K562 (cell line): ENCODE results near the gene RERE. TPM values are rescaled to one million over a fixed set of nuclear protein-coding genes. Genes with fewer than 3 reads are reported as not detected.

Experiments
- ATAC-seq: fragments of 200-7000 bp; cut with Tn5 transposase; 3 replicates; pipeline ENCODE4 v1.9.1; 2020; ENCODE audit warnings: moderate library complexity
- BruUV-seq: library from RNA; stranded (reverse); fragments of 400-500 nt; replicated peaks from 2 replicates; lab custom pipeline; 2021; lab: Mats Ljungman, UMichigan
- CTCF ChIA-PET: fragments of 300-600 bp; formaldehyde crosslinking; extraction: SDS; loops from one replicate; lab custom pipeline; 2021; ENCODE audit warnings: low intra/inter-chr PET ratio; lab: Yijun Ruan, JAX
- POLR2A ChIA-PET: fragments of 300-600, 350-650 bp; sonication (Branson Sonifier 250); formaldehyde crosslinking; extraction: SDS; loops from one replicate; lab custom pipeline; 2021; ENCODE audit warnings: antibody characterized with exemption, inconsistent platforms; lab: Yijun Ruan, JAX
- DNase-seq, 4 experiments: peaks; one replicate each; pipeline versions ENCODE4 v3.0.0 to v3.0.0-alpha.2; 2011 to 2018; ENCODE audit warnings: low spot score in 3 of 4, mixed read lengths in 3 of 4; ENCODE audit errors: extremely low read depth in 1 of 4
- FAIRE-seq: peaks from 2 replicates; lab custom pipeline; 2011; peaks lifted over from hg19 to GRCh38; lab: Jason Lieb, UNC
- H2AFZ ChIP-seq: 2 replicates; pipeline ENCODE4 v1.6.0; 2011; ENCODE audit warnings: low read depth, low read length, control low read depth, inconsistent platforms
- H3K27ac ChIP-seq: fragments of 200-600 bp; 3 replicates; pipeline ENCODE4 v1.8.0; 2011; ENCODE audit warnings: low read depth, mild to moderate bottlenecking, control low read depth, inconsistent platforms, low read length, moderate library complexity, mixed read lengths; ENCODE audit errors: extremely low read depth
- H3K27me3 ChIP-seq, 2 experiments: fragments of 300-600 bp in 1 of 2; 2 replicates in 1 of 2; 3 replicates in 1 of 2; pipeline versions ENCODE4 v1.6.0 to v1.8.0; 2011; ENCODE audit warnings: inconsistent platforms in 2 of 2, low read length in 2 of 2, mild to moderate bottlenecking in 1 of 2, mixed read lengths in 1 of 2, moderate library complexity in 1 of 2; ENCODE audit not compliant: control insufficient read depth in 2 of 2, insufficient read depth in 2 of 2
- H3K36me3 ChIP-seq: fragments of 300-600 bp; 3 replicates; pipeline ENCODE4 v1.8.0; 2011; ENCODE audit warnings: mild to moderate bottlenecking, low read length, inconsistent platforms; ENCODE audit not compliant: control insufficient read depth, insufficient read depth
- H3K4me1 ChIP-seq, 2 experiments: fragments of 200-600 bp in 1 of 2; replicated peaks in 1 of 2; 2 replicates in 1 of 2; 3 replicates in 1 of 2; pipeline versions ENCODE4 v1.5.1 to v1.8.0; 2011; ENCODE audit warnings: inconsistent platforms in 2 of 2, low read length in 2 of 2, mild to moderate bottlenecking in 1 of 2, mixed read lengths in 1 of 2, moderate library complexity in 1 of 2; ENCODE audit not compliant: control insufficient read depth in 2 of 2, insufficient read depth in 2 of 2
- H3K4me2 ChIP-seq: 2 replicates; pipeline ENCODE4 v1.6.1; 2011; ENCODE audit warnings: low read length, control low read depth, inconsistent platforms, mixed read lengths; ENCODE audit not compliant: insufficient read depth
- H3K4me3 ChIP-seq: fragments of 200-600 bp; sonication (generic), shearing (Covaris generic); 2 replicates; pipeline ENCODE4 v1.5.1; 2016; ENCODE audit warnings: control low read depth, inconsistent platforms
- H3K79me2 ChIP-seq: fragments of 200-600 bp; 3 replicates; pipeline ENCODE4 v1.8.0; 2011; ENCODE audit warnings: low read length, inconsistent platforms; ENCODE audit not compliant: control insufficient read depth, insufficient read depth
- H3K9ac ChIP-seq, 2 experiments: 2 replicates each; pipeline versions ENCODE4 v1.6.0 to v1.6.1; 2011; ENCODE audit warnings: low read depth in 2 of 2, low read length in 2 of 2, control low read depth in 1 of 2, inconsistent platforms in 1 of 2, mild to moderate bottlenecking in 1 of 2, mixed read lengths in 1 of 2; ENCODE audit not compliant: insufficient read depth in 1 of 2
- H3K9me1 ChIP-seq: one replicate; pipeline ENCODE4 v1.6.0; 2011; ENCODE audit warnings: inconsistent platforms, mild to moderate bottlenecking, low read length, moderate library complexity; ENCODE audit not compliant: control insufficient read depth, insufficient read depth
- H3K9me3 ChIP-seq: replicated peaks from 2 replicates; pipeline ENCODE4 v1.5.1; 2011; ENCODE audit warnings: low read depth, low read length, inconsistent platforms; ENCODE audit not compliant: control insufficient read depth, insufficient read depth
- H4K20me1 ChIP-seq: replicated peaks from 2 replicates; pipeline ENCODE4 v1.6.1; 2011; ENCODE audit warnings: low read length, inconsistent platforms, mixed read lengths; ENCODE audit not compliant: control insufficient read depth, insufficient read depth
- CBFA2T2 ChIP-seq: fragments of 450-650 bp; conservative IDR thresholded peaks from 2 replicates; pipeline ENCODE4 v1.6.1; 2017; ENCODE audit warnings: mild to moderate bottlenecking
- GATA2 ChIP-seq: sonication (generic); formaldehyde crosslinking; IDR thresholded peaks from 2 replicates; pipeline ENCODE4 v1.4.0; 2020; ENCODE audit warnings: mild to moderate bottlenecking, missing genetic modification reagents
- GTF2E2 ChIP-seq: fragments of 200-800 bp; sonication (Bioruptor generic); IDR thresholded peaks from 2 replicates; pipeline ENCODE4 v1.6.1; 2016; ENCODE audit warnings: missing genetic modification characterization, missing compliant biosample characterization
- NELFE ChIP-seq: IDR thresholded peaks from 2 replicates; pipeline ENCODE4 v1.6.1; 2011; ENCODE audit warnings: mild to moderate bottlenecking; ENCODE audit not compliant: insufficient read depth, insufficient read length
- NFE2 ChIP-seq: IDR thresholded peaks from 2 replicates; pipeline ENCODE4 v1.6.1; 2014; ENCODE audit warnings: antibody characterized with exemption, low read depth
- POLR3G ChIP-seq: IDR thresholded peaks from 2 replicates; pipeline ENCODE4 v1.6.1; 2011; ENCODE audit not compliant: insufficient read length, insufficient replicate concordance; ENCODE audit errors: extremely low read depth
- SMARCB1 ChIP-seq: IDR thresholded peaks from 2 replicates; pipeline ENCODE4 v1.6.1; 2011; ENCODE audit warnings: improper control_type of control experiment, low read depth; ENCODE audit not compliant: insufficient read length
- SRSF9 ChIP-seq: fragments of 200-400 bp; formaldehyde crosslinking; IDR thresholded peaks from 2 replicates; pipeline ENCODE4 v1.6.1; 2017; ENCODE audit warnings: low read depth, low read length, borderline replicate concordance
- STAT5B ChIP-seq: fragments of 250-450 bp; sonication (Bioruptor Pico); IDR thresholded peaks from 2 replicates; pipeline ENCODE4 v1.8.0; 2021; ENCODE audit warnings: mild to moderate bottlenecking, inconsistent platforms
- XRCC5 ChIP-seq: fragments of 200-400 bp; formaldehyde crosslinking; IDR thresholded peaks from 2 replicates; pipeline ENCODE4 v1.6.1; 2017; ENCODE audit warnings: low read depth, mild to moderate bottlenecking, low read length
- ZKSCAN3 ChIP-seq: fragments of 250-450 bp; sonication (Bioruptor Pico); IDR thresholded peaks from 2 replicates; pipeline ENCODE4 v1.4.0; 2020
- ZNF253 ChIP-seq: fragments of 250-450 bp; sonication (Bioruptor Pico); conservative IDR thresholded peaks from 2 replicates; pipeline ENCODE4 v1.6.1; 2021; ENCODE audit warnings: mild to moderate bottlenecking
- ZNF561 ChIP-seq: fragments of 450-650 bp; formaldehyde crosslinking; conservative IDR thresholded peaks from 2 replicates; pipeline ENCODE4 v1.4.0; 2020; ENCODE audit warnings: mild to moderate bottlenecking, moderate library complexity
- ZNF589 ChIP-seq: fragments of 200-800 bp; sonication (Bioruptor generic); IDR thresholded peaks from 2 replicates; pipeline ENCODE4 v1.6.1; 2016; ENCODE audit warnings: low read depth, missing genetic modification characterization, missing compliant biosample characterization
- WGBS: fragments of 100-300 bp; shearing (Covaris generic); methylation state at CpG from one replicate; pipeline ENCODE4 v1.1.6; 2016; ENCODE audit warnings: low coverage, mixed read lengths; ENCODE audit not compliant: insufficient coverage; ENCODE audit errors: missing lambda C conversion rate; 5-methylcytosine and 5-hydroxymethylcytosine counted together
- in situ Hi-C: fragments of 300-500 bp; cut with MboI; formaldehyde crosslinking; loops from 4 replicates; pipeline ENCODE4 v1.15.0; 2018; ENCODE audit warnings: inconsistent platforms, mixed read lengths
- intact Hi-C: fragments of 100-400 bp; cut with micrococcal nuclease; formaldehyde crosslinking; loops from 2 replicates; pipeline ENCODE4 v1.14.2; 2022
- polyA plus RNA-seq, 8 experiments: library from polyadenylated mRNA; depleted of rRNA in 4 of 8; stranded (reverse) in 5 of 8; unstranded in 3 of 8; fragments of >200 nt; fragmentation: Nextera tagmentation in 2 of 8; fragmentation: Illumina TruSeq in 1 of 8; extraction: Ambion mirVana in 2 of 8; extraction: Trizol in 1 of 8; gene quantifications; 2 replicates each; pipeline versions ENCODE4 v1.2.1 to v1.2.3, GENCODE V29; 2011 to 2014; ENCODE audit warnings: inconsistent platforms in 1 of 8, missing spikeins in 1 of 8
- total RNA-seq, 7 experiments: library from RNA; depleted of rRNA in 6 of 7; stranded (reverse); fragments of >200 nt in 6 of 7; fragmentation: Illumina TruSeq in 2 of 7; extraction: Trizol in 2 of 7; gene quantifications; 2 replicates each; pipeline versions ENCODE4 v1.2.1 to v1.2.3, GENCODE V29; 2011 to 2021; ENCODE audit warnings: low replicate concordance in 1 of 7
- TF ChIP-seq, protein P1 (sequence below): sonication (generic); formaldehyde crosslinking; IDR thresholded peaks from 2 replicates; pipeline ENCODE4 v1.8.1; 2022; ENCODE audit warnings: missing genetic modification reagents
- TF ChIP-seq, protein P2 (sequence below), 2 experiments: IDR thresholded peaks in 1 of 2; conservative IDR thresholded peaks in 1 of 2; 2 replicates each; pipeline ENCODE4 v1.6.1; 2016; ENCODE audit warnings: low read depth in 2 of 2, mild to moderate bottlenecking in 1 of 2, missing compliant biosample characterization in 1 of 2, missing genetic modification characterization in 1 of 2, moderate library complexity in 1 of 2
- TF ChIP-seq, protein P3 (sequence below): fragments of 250-450 bp; sonication (Bioruptor Pico); IDR thresholded peaks from 2 replicates; pipeline ENCODE4 v1.5.1; 2021; ENCODE audit warnings: mild to moderate bottlenecking

The RERE gene
- total and polyA plus RNA-seq, 9 of the 15 experiments (the other 6 are each of a cell fraction or from before 2014, with no cell fraction given): 3.0 to 51.5 (median 13.4) TPM

DNA sequence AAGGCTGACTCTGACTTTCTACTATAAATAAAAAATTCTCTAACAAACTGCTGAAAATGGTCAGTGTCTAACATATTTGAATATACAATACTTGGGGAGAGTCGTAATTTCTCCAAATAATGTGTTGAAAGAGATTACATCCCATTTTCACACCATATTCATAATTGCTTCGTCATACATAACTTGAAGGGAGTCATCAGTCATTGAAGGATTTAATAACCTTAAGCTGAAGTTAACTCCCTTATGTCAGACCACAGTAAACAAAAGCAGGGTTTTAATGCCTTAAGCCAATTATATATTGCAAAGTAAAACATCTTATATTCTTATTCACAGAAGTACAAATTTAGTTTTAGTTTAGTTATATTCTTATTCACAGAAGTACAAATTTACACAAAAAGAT, 129.9 kb downstream of the RERE start (continued):
- TF ChIP-seq, protein P1, sequence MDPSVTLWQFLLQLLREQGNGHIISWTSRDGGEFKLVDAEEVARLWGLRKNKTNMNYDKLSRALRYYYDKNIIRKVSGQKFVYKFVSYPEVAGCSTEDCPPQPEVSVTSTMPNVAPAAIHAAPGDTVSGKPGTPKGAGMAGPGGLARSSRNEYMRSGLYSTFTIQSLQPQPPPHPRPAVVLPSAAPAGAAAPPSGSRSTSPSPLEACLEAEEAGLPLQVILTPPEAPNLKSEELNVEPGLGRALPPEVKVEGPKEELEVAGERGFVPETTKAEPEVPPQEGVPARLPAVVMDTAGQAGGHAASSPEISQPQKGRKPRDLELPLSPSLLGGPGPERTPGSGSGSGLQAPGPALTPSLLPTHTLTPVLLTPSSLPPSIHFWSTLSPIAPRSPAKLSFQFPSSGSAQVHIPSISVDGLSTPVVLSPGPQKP (CRISPR knock-in tag): no peak
- TF ChIP-seq, protein P2, sequence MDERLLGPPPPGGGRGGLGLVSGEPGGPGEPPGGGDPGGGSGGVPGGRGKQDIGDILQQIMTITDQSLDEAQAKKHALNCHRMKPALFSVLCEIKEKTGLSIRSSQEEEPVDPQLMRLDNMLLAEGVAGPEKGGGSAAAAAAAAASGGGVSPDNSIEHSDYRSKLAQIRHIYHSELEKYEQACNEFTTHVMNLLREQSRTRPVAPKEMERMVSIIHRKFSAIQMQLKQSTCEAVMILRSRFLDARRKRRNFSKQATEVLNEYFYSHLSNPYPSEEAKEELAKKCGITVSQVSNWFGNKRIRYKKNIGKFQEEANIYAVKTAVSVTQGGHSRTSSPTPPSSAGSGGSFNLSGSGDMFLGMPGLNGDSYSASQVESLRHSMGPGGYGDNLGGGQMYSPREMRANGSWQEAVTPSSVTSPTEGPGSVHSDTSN (CRISPR knock-in tag; IDR thresholded peaks at IDR 0.05; ENCODE audit: low read depth): no peak
- TF ChIP-seq, protein P2 (tag; conservative IDR thresholded peaks at IDR 0.05; ENCODE audit: low read depth): peak; percentile 85
- peak; percentile 56 for TF ChIP-seq NFE2
- TF ChIP-seq, all 486 proteins: peak for 8

DNA sequence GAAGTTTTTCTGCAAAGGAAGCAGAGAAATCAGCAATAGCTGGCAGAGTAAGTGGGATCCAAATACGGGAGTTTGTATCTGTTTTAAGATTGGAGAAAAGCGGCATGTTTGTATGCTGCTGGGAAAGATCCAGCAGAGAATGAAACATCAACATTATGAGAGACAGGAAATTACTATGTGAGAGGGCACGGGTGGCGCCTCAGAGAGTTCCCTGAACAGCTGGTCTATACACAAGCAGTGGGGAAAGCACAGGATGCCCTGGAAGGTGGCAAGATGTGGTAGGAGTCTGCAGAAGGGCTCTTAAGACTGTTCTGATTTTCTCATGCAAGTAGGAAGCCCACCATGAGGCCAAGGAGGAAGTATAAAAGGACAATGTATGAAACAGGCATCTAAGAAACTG, 130.4 kb downstream of the RERE start:
- H4K20me1 ChIP-seq: peaks cover 8% of the 10 kb centered on the region
- DNase-seq (no peak), FAIRE-seq (no peak), ATAC-seq (no peak)
- no peak overlapping the region for H3K4me2 ChIP-seq
- no peak overlapping the region for H3K9ac ChIP-seq
- POLR2A ChIA-PET: interaction anchor here (0.6 to 1.3 kb wide), 3 partner anchors 15 to 22 kb away, joined by 3 to 4 read pairs (median 3); no protein-coding TSS in a partner anchor
- no peak overlapping the region for H2AFZ ChIP-seq
- in situ Hi-C loops (no loop called here), intact Hi-C loops (no loop called here)
- BruUV-seq: no TSS peak
- H3K27ac ChIP-seq: no peak overlapping the region
- CTCF ChIA-PET: no interaction called here
- no peaks in the 10 kb centered on the region for H3K9me3 ChIP-seq
- H3K27me3 ChIP-seq: no peaks in the 10 kb centered on the region
- no peaks in the 10 kb centered on the region; the same call in 2 of the 3 replicates for H3K36me3 ChIP-seq
- 0 out of 5 replicates have a peak, but pooled peaks cover 0 to 3% of the 10 kb centered on the region in 2 experiments for H3K4me1 ChIP-seq
- 75% methylated on average over 4 of the region's 4 CpGs for WGBS
- H3K4me3 ChIP-seq: no peak overlapping the region
- H3K79me2 ChIP-seq: peaks cover 54% of the 10 kb centered on the region
- H3K9me1 ChIP-seq: no peaks in the 10 kb centered on the region
- TF ChIP-seq POLR3G: no peak
- no peak for TF ChIP-seq ZNF253 (CRISPR knock-in tag)
- TF ChIP-seq CBFA2T2: no peak
- TF ChIP-seq ZKSCAN3 (CRISPR knock-in tag): no peak
- TF ChIP-seq GATA2 (CRISPR knock-in tag): no peak
- TF ChIP-seq STAT5B: no peak
- TF ChIP-seq GTF2E2 (tag): no peak
- TF ChIP-seq XRCC5: no peak
- TF ChIP-seq SRSF9: no peak
- TF ChIP-seq, protein P3, sequence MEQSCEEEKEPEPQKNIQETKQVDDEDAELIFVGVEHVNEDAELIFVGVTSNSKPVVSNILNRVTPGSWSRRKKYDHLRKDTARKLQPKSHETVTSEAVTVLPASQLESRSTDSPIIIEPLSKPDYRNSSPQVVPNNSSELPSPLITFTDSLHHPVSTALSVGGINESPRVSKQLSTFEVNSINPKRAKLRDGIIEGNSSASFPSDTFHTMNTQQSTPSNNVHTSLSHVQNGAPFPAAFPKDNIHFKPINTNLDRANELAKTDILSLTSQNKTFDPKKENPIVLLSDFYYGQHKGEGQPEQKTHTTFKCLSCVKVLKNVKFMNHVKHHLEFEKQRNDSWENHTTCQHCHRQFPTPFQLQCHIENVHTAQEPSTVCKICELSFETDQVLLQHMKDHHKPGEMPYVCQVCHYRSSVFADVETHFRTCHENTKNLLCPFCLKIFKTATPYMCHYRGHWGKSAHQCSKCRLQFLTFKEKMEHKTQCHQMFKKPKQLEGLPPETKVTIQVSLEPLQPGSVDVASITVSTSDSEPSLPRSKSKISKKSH: no peak
- no peak for TF ChIP-seq ZNF589 (CRISPR knock-in tag)
- TF ChIP-seq SMARCB1: no peak
- no peak for TF ChIP-seq ZNF561 (CRISPR knock-in tag)
- TF ChIP-seq NELFE: no peak
